Activated CD4-positive, alpha-beta T cell treated with anti-CD3 and anti-CD28 coated beads for 4 hours (primary cell): ENCODE data around the gene EPHB1.
"Not testable (repeated sequence)": the region's sequence is repeated elsewhere in the genome, so short reads cannot be mapped to it uniquely, and the experiment has no call there.

Experiments used
- DNase-seq, 2 donors: peaks; one replicate each; pipeline ENCODE4 v3.0.0-alpha.2; 2020

EPHB1 gene

GRCh38 chr3:135017003-135017893 is 222.2 kb downstream of the EPHB1 start:
- no peak for DNase-seq

- DNase-seq = no peak
Measured at GRCh38 chr3:135018149-135018923, 223.3 kb downstream of the EPHB1 start.

- no peak for DNase-seq
Measured at GRCh38 chr3:135020181-135020580, 225.1 kb downstream of the EPHB1 start.

- no peak for DNase-seq
Measured at GRCh38 chr3:135023996-135024658, 229.1 kb downstream of the EPHB1 start.

- not testable (repeated sequence) for DNase-seq
Measured at GRCh38 chr3:135030768-135031615, 235.9 kb downstream of the EPHB1 start.

- no peak for DNase-seq
Measured at GRCh38 chr3:135033737-135034136, 238.7 kb downstream of the EPHB1 start.

- no peak for DNase-seq
Measured at GRCh38 chr3:135034291-135034768, 239.3 kb downstream of the EPHB1 start.

- no peak for DNase-seq
Measured at GRCh38 chr3:135034891-135035440, 239.9 kb downstream of the EPHB1 start.

GRCh38 chr3:135038186-135038585 is 243.1 kb downstream of the EPHB1 start:
- no peak for DNase-seq

GRCh38 chr3:135039536-135039935 is 244.5 kb downstream of the EPHB1 start:
- not testable (repeated sequence) for DNase-seq

GRCh38 chr3:135040321-135041240 is 245.5 kb downstream of the EPHB1 start:
- no peak for DNase-seq

GRCh38 chr3:135041601-135042000 is 246.5 kb downstream of the EPHB1 start:
- DNase-seq = no peak

- no peak for DNase-seq
Measured at GRCh38 chr3:135047061-135047460, 252.0 kb downstream of the EPHB1 start.

GRCh38 chr3:135050536-135050935 is 255.5 kb downstream of the EPHB1 start:
- DNase-seq = no peak

- DNase-seq = no peak
Measured at GRCh38 chr3:135051409-135051973, 256.4 kb downstream of the EPHB1 start.

GRCh38 chr3:135055449-135055848 is 260.4 kb downstream of the EPHB1 start:
- no peak for DNase-seq

- DNase-seq = no peak
Measured at GRCh38 chr3:135056084-135056730, 261.1 kb downstream of the EPHB1 start.

GRCh38 chr3:135056733-135057310 is 261.8 kb downstream of the EPHB1 start:
- no peak for DNase-seq

GRCh38 chr3:135057996-135058395 is 262.9 kb downstream of the EPHB1 start:
- no peak for DNase-seq

GRCh38 chr3:135059580-135059979 is 264.5 kb downstream of the EPHB1 start:
- no peak for DNase-seq
